PC-3 (cell line): Measurements from ENCODE around the gene SLC6A7.

ENCODE experiments used
- CTCF ChIP-seq: fragments of 300-600 bp; sonication (generic); conservative IDR thresholded peaks from 2 replicates; pipeline ENCODE4 v1.5.1; 2017; ENCODE audit warnings: antibody characterized with exemption, low read depth, mild to moderate bottlenecking, low read length
- EZH2 ChIP-seq: fragments of 300-600 bp; sonication (generic); IDR thresholded peaks from one replicate; pipeline ENCODE4 v1.6.1; 2017; ENCODE audit warnings: antibody characterized with exemption, mild to moderate bottlenecking, low read length; ENCODE audit not compliant: unreplicated experiment
- EZH2phosphoT487 ChIP-seq: fragments of 300-600 bp; sonication (generic); IDR thresholded peaks from 2 replicates; pipeline ENCODE4 v1.6.1; 2018; ENCODE audit warnings: mild to moderate bottlenecking, antibody characterized with exemption, low read length, borderline replicate concordance

GRCh38 chr5:150154618-150155128 is 35.2 kb upstream of the SLC6A7 start:
- no peak for TF ChIP-seq EZH2
- TF ChIP-seq CTCF, result no peak
- TF ChIP-seq EZH2phosphoT487, result no peak
